ENCODE data around the gene CUX1. TPM values are rescaled to one million over a fixed set of nuclear protein-coding genes. Genes with fewer than 3 reads are reported as not detected.

The CUX1 gene
- total RNA-seq, 1 experiment from 2014 or later: 92.4 TPM

- H3K27ac ChIP-seq (ENCODE audit: low read length): peak overlapping the region; percentile 94
- no peak overlapping the region for H2AFZ ChIP-seq (ENCODE audit: low read length)
- 0 out of 2 replicates have a peak, but pooled peaks cover 3% of the 10 kb centered on the region for H4K20me1 ChIP-seq (ENCODE audit: insufficient read depth, low read depth, low read length)
- H3K9ac ChIP-seq (ENCODE audit: low read length): peak overlapping the region; percentile 81
- H3K36me3 ChIP-seq (ENCODE audit: insufficient read depth, low read length): peaks cover 35% of the 10 kb centered on the region
- peak overlapping the region; percentile 58 for H3K4me3 ChIP-seq (ENCODE audit: low read length)
- H3K9me2 ChIP-seq (replicated peaks; ENCODE audit: insufficient read depth, low read length): no peaks in the 10 kb centered on the region
- no peaks in the 10 kb centered on the region for H3K9me3 ChIP-seq (ENCODE audit: low read length)
- no peaks in the 10 kb centered on the region for H3K27me3 ChIP-seq (ENCODE audit: low read length)
- H3K79me2 ChIP-seq (ENCODE audit: low read length): peaks cover 19% of the 10 kb centered on the region; the same call in 1 of the 2 replicates
- peaks cover 66% of the 10 kb centered on the region for H3K4me1 ChIP-seq (ENCODE audit: low read length)
- peak; percentile 98 for DNase-seq
- peak overlapping the region; percentile 77 for H3K4me2 ChIP-seq (ENCODE audit: low read depth, low read length, poor library complexity, severe bottlenecking)
These were observed 489.7 kb downstream of the CUX1 start for GRCh38 chr7:102306916-102307677.

- peaks cover 19% of the 10 kb centered on the region; the same call in 1 of the 2 replicates for H3K79me2 ChIP-seq (ENCODE audit: low read length)
- H3K9ac ChIP-seq (ENCODE audit: low read length): no peak overlapping the region
- no peak overlapping the region for H2AFZ ChIP-seq (ENCODE audit: low read length)
- H3K9me2 ChIP-seq (replicated peaks; ENCODE audit: insufficient read depth, low read length): no peaks in the 10 kb centered on the region
- no peak overlapping the region for H3K27ac ChIP-seq (ENCODE audit: low read length)
- H3K4me2 ChIP-seq (ENCODE audit: low read depth, low read length, poor library complexity, severe bottlenecking): no peak overlapping the region
- 0 out of 2 replicates have a peak, but pooled peaks cover 3% of the 10 kb centered on the region for H4K20me1 ChIP-seq (ENCODE audit: insufficient read depth, low read depth, low read length)
- H3K9me3 ChIP-seq (ENCODE audit: low read length): no peaks in the 10 kb centered on the region
- no peak overlapping the region for H3K4me3 ChIP-seq (ENCODE audit: low read length)
- DNase-seq: no peak
- peaks cover 37% of the 10 kb centered on the region for H3K36me3 ChIP-seq (ENCODE audit: insufficient read depth, low read length)
- H3K4me1 ChIP-seq (ENCODE audit: low read length): peaks cover 33% of the 10 kb centered on the region
- no peaks in the 10 kb centered on the region for H3K27me3 ChIP-seq (ENCODE audit: low read length)
These were observed 493.0 kb downstream of the CUX1 start for GRCh38 chr7:102310414-102310815.

GRCh38 chr7:102312317-102312716 lies 494.9 kb downstream of the CUX1 start:
- Histone ChIP-seq H3K4me3 (ENCODE audit: low read length) (no peak overlapping the region), H2AFZ (ENCODE audit: low read length) (no peak overlapping the region), H3K79me2 (ENCODE audit: low read length) (peaks cover 17% of the 10 kb centered on the region; the same call in 1 of the 2 replicates), H3K9ac (ENCODE audit: low read length) (no peak overlapping the region), H3K4me1 (ENCODE audit: low read length) (peaks cover 19% of the 10 kb centered on the region), H3K36me3 (ENCODE audit: insufficient read depth, low read length) (peaks cover 43% of the 10 kb centered on the region), H3K9me3 (ENCODE audit: low read length) (no peaks in the 10 kb centered on the region), H3K9me2 (replicated peaks; ENCODE audit: insufficient read depth, low read length) (no peaks in the 10 kb centered on the region), H3K27me3 (ENCODE audit: low read length) (no peaks in the 10 kb centered on the region), H3K27ac (ENCODE audit: low read length) (no peak overlapping the region), H3K4me2 (ENCODE audit: low read depth, low read length, poor library complexity, severe bottlenecking) (no peak overlapping the region), H4K20me1 (ENCODE audit: insufficient read depth, low read depth, low read length) (0 out of 2 replicates have a peak, but pooled peaks cover 7% of the 10 kb centered on the region)
- peak; percentile 41 for DNase-seq

GRCh38 chr7:102313997-102314780 lies 496.8 kb downstream of the CUX1 start:
- no peak overlapping the region for H2AFZ ChIP-seq (ENCODE audit: low read length)
- H3K27ac ChIP-seq (ENCODE audit: low read length): no peak overlapping the region
- H3K27me3 ChIP-seq (ENCODE audit: low read length): no peaks in the 10 kb centered on the region
- H3K4me3 ChIP-seq (ENCODE audit: low read length): no peak overlapping the region
- DNase-seq: peak; percentile 38
- H3K9me3 ChIP-seq (ENCODE audit: low read length): no peaks in the 10 kb centered on the region
- H3K4me2 ChIP-seq (ENCODE audit: low read depth, low read length, poor library complexity, severe bottlenecking): no peak overlapping the region
- H3K9me2 ChIP-seq (replicated peaks; ENCODE audit: insufficient read depth, low read length): no peaks in the 10 kb centered on the region
- H4K20me1 ChIP-seq (ENCODE audit: insufficient read depth, low read depth, low read length): peaks cover 15% of the 10 kb centered on the region; the same call in 1 of the 2 replicates
- no peaks in the 10 kb centered on the region for H3K79me2 ChIP-seq (ENCODE audit: low read length)
- H3K36me3 ChIP-seq (ENCODE audit: insufficient read depth, low read length): peaks cover 39% of the 10 kb centered on the region
- H3K9ac ChIP-seq (ENCODE audit: low read length): no peak overlapping the region
- H3K4me1 ChIP-seq (ENCODE audit: low read length): peaks cover 10% of the 10 kb centered on the region

GRCh38 chr7:102317231-102318059 lies 500.0 kb downstream of the CUX1 start:
- H3K9me2 ChIP-seq (replicated peaks; ENCODE audit: insufficient read depth, low read length): no peaks in the 10 kb centered on the region
- no peaks in the 10 kb centered on the region for H3K9me3 ChIP-seq (ENCODE audit: low read length)
- no peaks in the 10 kb centered on the region for H3K79me2 ChIP-seq (ENCODE audit: low read length)
- no peak overlapping the region for H2AFZ ChIP-seq (ENCODE audit: low read length)
- no peak overlapping the region for H3K9ac ChIP-seq (ENCODE audit: low read length)
- H3K4me3 ChIP-seq (ENCODE audit: low read length): no peak overlapping the region
- DNase-seq: peak; percentile 69
- H3K36me3 ChIP-seq (ENCODE audit: insufficient read depth, low read length): peaks cover 46% of the 10 kb centered on the region
- peak overlapping the region; percentile 67 for H3K27ac ChIP-seq (ENCODE audit: low read length)
- H3K27me3 ChIP-seq (ENCODE audit: low read length): no peaks in the 10 kb centered on the region
- no peak overlapping the region for H3K4me2 ChIP-seq (ENCODE audit: low read depth, low read length, poor library complexity, severe bottlenecking)
- peaks cover 19% of the 10 kb centered on the region; the same call in 1 of the 2 replicates for H4K20me1 ChIP-seq (ENCODE audit: insufficient read depth, low read depth, low read length)
- H3K4me1 ChIP-seq (ENCODE audit: low read length): peaks cover 10% of the 10 kb centered on the region

GRCh38 chr7:102318482-102318971 lies 501.1 kb downstream of the CUX1 start:
- DNase-seq: no peak
- Histone ChIP-seq H3K4me2 (ENCODE audit: low read depth, low read length, poor library complexity, severe bottlenecking) (no peak overlapping the region), H4K20me1 (ENCODE audit: insufficient read depth, low read depth, low read length) (peaks cover 19% of the 10 kb centered on the region; the same call in 1 of the 2 replicates), H2AFZ (ENCODE audit: low read length) (no peak overlapping the region), H3K9ac (ENCODE audit: low read length) (no peak overlapping the region), H3K36me3 (ENCODE audit: insufficient read depth, low read length) (peaks cover 46% of the 10 kb centered on the region), H3K9me2 (replicated peaks; ENCODE audit: insufficient read depth, low read length) (no peaks in the 10 kb centered on the region), H3K4me1 (ENCODE audit: low read length) (peaks cover 10% of the 10 kb centered on the region), H3K79me2 (ENCODE audit: low read length) (no peaks in the 10 kb centered on the region), H3K9me3 (ENCODE audit: low read length) (no peaks in the 10 kb centered on the region), H3K27me3 (ENCODE audit: low read length) (no peaks in the 10 kb centered on the region), H3K27ac (ENCODE audit: low read length) (0 out of 2 replicates have a peak overlapping the region, but pooled peaks have one; percentile 18), H3K4me3 (ENCODE audit: low read length) (no peak overlapping the region)

- Histone ChIP-seq H3K27ac (ENCODE audit: low read length) (no peak overlapping the region), H3K79me2 (ENCODE audit: low read length) (no peaks in the 10 kb centered on the region), H3K9me3 (ENCODE audit: low read length) (no peaks in the 10 kb centered on the region), H2AFZ (ENCODE audit: low read length) (no peak overlapping the region), H4K20me1 (ENCODE audit: insufficient read depth, low read depth, low read length) (peaks cover 19% of the 10 kb centered on the region; the same call in 1 of the 2 replicates), H3K36me3 (ENCODE audit: insufficient read depth, low read length) (peaks cover 36% of the 10 kb centered on the region), H3K4me3 (ENCODE audit: low read length) (no peak overlapping the region), H3K4me2 (ENCODE audit: low read depth, low read length, poor library complexity, severe bottlenecking) (no peak overlapping the region), H3K27me3 (ENCODE audit: low read length) (no peaks in the 10 kb centered on the region), H3K4me1 (ENCODE audit: low read length) (peaks cover 10% of the 10 kb centered on the region), H3K9ac (ENCODE audit: low read length) (no peak overlapping the region), H3K9me2 (replicated peaks; ENCODE audit: insufficient read depth, low read length) (no peaks in the 10 kb centered on the region)
- no peak for DNase-seq
These were observed 502.2 kb downstream of the CUX1 start for GRCh38 chr7:102319671-102320070.

Measured in Karpas-422 (cell line).